Measurements from ENCODE around the gene C4BPB.

The C4BPB gene

GRCh38 chr1:207085887-207086286 is 2.8 kb upstream of the C4BPB start:
- TF ChIP-seq TAF1 (IDR thresholded peaks at IDR 0.05; ENCODE audit: low read depth): no peak
- no peak for TF ChIP-seq MAX (IDR thresholded peaks at IDR 0.05)
- no peak for TF ChIP-seq ZBTB7A (IDR thresholded peaks at IDR 0.05; ENCODE audit: low read depth)
- no peak for TF ChIP-seq EGR1 (IDR thresholded peaks at IDR 0.05)
- no peak for TF ChIP-seq CEBPB (IDR thresholded peaks at IDR 0.05)
- no peak for TF ChIP-seq USF1 (IDR thresholded peaks at IDR 0.05)
- no peak for TF ChIP-seq CREB1 (IDR thresholded peaks at IDR 0.05; ENCODE audit: low read depth)
- no peak for TF ChIP-seq RAD21 (IDR thresholded peaks at IDR 0.05; ENCODE audit: low read depth)
- TF ChIP-seq TEAD4 (IDR thresholded peaks at IDR 0.05): no peak
- no peak for TF ChIP-seq TCF12 (IDR thresholded peaks at IDR 0.05; ENCODE audit: low read depth)
- TF ChIP-seq REST (IDR thresholded peaks at IDR 0.05; ENCODE audit: low read depth): no peak
- no peak for TF ChIP-seq EP300 (IDR thresholded peaks at IDR 0.05; ENCODE audit: borderline replicate concordance)
- TF ChIP-seq YY1 (IDR thresholded peaks at IDR 0.05; ENCODE audit: low read depth): no peak
- TF ChIP-seq FOXM1 (IDR thresholded peaks at IDR 0.05; ENCODE audit: borderline replicate concordance, low read depth): no peak
- no peak for TF ChIP-seq NFIC (IDR thresholded peaks at IDR 0.05)

GRCh38 chr1:207088161-207088560 is 499 bp upstream of the C4BPB start:
- TF ChIP-seq TCF12 (IDR thresholded peaks at IDR 0.05; ENCODE audit: low read depth) (no peak), NFIC (IDR thresholded peaks at IDR 0.05) (no peak), MAX (IDR thresholded peaks at IDR 0.05) (no peak), USF1 (IDR thresholded peaks at IDR 0.05) (no peak), ZBTB7A (IDR thresholded peaks at IDR 0.05; ENCODE audit: low read depth) (no peak), EGR1 (IDR thresholded peaks at IDR 0.05) (no peak), YY1 (IDR thresholded peaks at IDR 0.05; ENCODE audit: low read depth) (no peak), CREB1 (IDR thresholded peaks at IDR 0.05; ENCODE audit: low read depth) (no peak), REST (IDR thresholded peaks at IDR 0.05; ENCODE audit: low read depth) (no peak), TAF1 (IDR thresholded peaks at IDR 0.05; ENCODE audit: low read depth) (no peak), FOXM1 (IDR thresholded peaks at IDR 0.05; ENCODE audit: borderline replicate concordance, low read depth) (no peak), EP300 (IDR thresholded peaks at IDR 0.05; ENCODE audit: borderline replicate concordance) (no peak), CEBPB (IDR thresholded peaks at IDR 0.05) (no peak), RAD21 (IDR thresholded peaks at IDR 0.05; ENCODE audit: low read depth) (no peak), TEAD4 (IDR thresholded peaks at IDR 0.05) (no peak)

GRCh38 chr1:207089627-207090355 is 1.1 kb downstream of the C4BPB start:
- TF ChIP-seq FOXM1 (IDR thresholded peaks at IDR 0.05; ENCODE audit: borderline replicate concordance, low read depth): no peak

- TF ChIP-seq RAD21 (IDR thresholded peaks at IDR 0.05; ENCODE audit: low read depth): no peak
Measured at GRCh38 chr1:207091200-207091908, 2.7 kb downstream of the C4BPB start.

GRCh38 chr1:207093944-207094343 is 5.3 kb downstream of the C4BPB start:
- no peak for TF ChIP-seq TAF1 (IDR thresholded peaks at IDR 0.05; ENCODE audit: low read depth)
- TF ChIP-seq TCF12 (IDR thresholded peaks at IDR 0.05; ENCODE audit: low read depth): no peak
- no peak for TF ChIP-seq FOXM1 (IDR thresholded peaks at IDR 0.05; ENCODE audit: borderline replicate concordance, low read depth)
- TF ChIP-seq RAD21 (IDR thresholded peaks at IDR 0.05; ENCODE audit: low read depth): no peak
- TF ChIP-seq EP300 (IDR thresholded peaks at IDR 0.05; ENCODE audit: borderline replicate concordance): no peak
- no peak for TF ChIP-seq NFIC (IDR thresholded peaks at IDR 0.05)

GRCh38 chr1:207097871-207098324 is 9.2 kb downstream of the C4BPB start:
- no peak for TF ChIP-seq EP300 (IDR thresholded peaks at IDR 0.05; ENCODE audit: borderline replicate concordance)
- no peak for TF ChIP-seq TAF1 (IDR thresholded peaks at IDR 0.05; ENCODE audit: low read depth)
- TF ChIP-seq MAX (IDR thresholded peaks at IDR 0.05): no peak
- no peak for TF ChIP-seq ZBTB7A (IDR thresholded peaks at IDR 0.05; ENCODE audit: low read depth)
- TF ChIP-seq TEAD4 (IDR thresholded peaks at IDR 0.05): no peak
